T-helper 1 cell (primary cell): ENCODE data around the gene ZFP30.
"Not testable (repeated sequence)": the region's sequence is repeated elsewhere in the genome, so short reads cannot be mapped to it uniquely, and the experiment has no call there.

Experiments used
- DNase-seq, 5 donors: peaks; one replicate each; pipeline ENCODE4 v3.0.0-alpha.2; 2012 to 2020
- total RNA-seq, 4 donors: gene quantifications; one replicate each; lab custom pipeline; 2026; lab: John Stamatoyannopoulos, UW

Gene ZFP30
- 5.1 to 10.8 (median 8.3) reads per million in 4 donors for total RNA-seq

GRCh38 chr19:37655301-37655688 lies at the start of gene ZFP30:
Gene ZFP30, minus strand, starts transcription at chr19:37655465. Its CDS starts 7,643 bp downstream, at chr19:37647822.
- DNase-seq, result peak; percentile 50 to 81 (median 65)

- no peak for DNase-seq
Observed at GRCh38 chr19:37699057-37699456, 43.8 kb upstream of the ZFP30 start.

DNA sequence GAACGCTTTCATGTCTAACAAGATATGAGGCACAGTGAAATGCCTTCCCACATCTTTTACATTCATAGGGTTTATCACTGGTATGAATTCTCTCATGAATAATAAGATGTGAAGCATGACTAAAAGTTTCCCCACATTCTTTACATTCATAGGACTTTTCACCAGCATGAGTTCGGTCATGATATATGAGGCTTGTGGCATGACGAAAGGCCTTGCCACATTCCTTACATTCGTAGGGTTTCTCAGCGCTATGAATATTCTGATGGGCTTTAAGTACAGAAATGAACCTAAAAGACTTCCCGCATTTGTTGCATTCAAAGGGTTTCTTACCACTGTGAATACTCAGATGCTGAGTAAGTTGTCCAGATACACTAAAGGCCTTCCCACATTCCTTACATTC lies 43.0 kb upstream of the ZFP30 start:
- no peak for DNase-seq

DNA sequence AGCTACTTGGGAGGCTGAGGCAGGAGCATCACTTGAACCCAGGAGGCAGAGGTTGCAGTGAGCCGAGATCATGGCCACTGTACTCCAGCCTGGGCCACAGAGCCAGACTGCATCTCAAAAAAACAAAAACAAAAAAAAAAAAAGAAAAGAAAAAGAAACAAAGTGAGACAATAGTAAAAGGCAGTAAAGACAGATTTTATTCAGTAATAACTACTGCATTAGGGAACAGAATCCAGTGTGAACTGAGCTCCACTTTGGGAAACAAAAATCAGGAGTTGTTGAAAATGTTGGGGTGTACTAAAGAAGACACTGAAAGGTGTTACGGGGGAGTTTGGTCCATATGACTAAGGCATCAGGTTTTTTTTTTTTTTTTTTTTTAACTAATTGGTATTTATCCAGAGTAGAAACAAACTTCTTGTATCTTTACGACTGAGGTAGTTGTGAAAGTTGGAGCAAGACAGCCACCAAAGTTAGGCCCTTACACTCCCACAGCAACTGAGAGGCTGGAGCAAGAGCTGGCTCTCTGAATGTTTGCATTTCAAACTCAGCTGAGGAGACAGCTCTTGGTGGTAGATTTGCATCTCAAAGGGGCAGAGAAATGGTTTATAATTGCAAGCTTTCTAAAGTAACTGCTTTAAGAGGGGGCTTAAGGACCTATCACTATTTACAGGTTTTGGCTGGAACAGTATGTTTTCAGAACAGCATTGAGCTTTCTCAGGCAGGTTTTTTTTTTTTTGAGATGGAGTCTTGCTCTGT lies 40.1 kb upstream of the ZFP30 start:
- DNase-seq, result no peak

DNA sequence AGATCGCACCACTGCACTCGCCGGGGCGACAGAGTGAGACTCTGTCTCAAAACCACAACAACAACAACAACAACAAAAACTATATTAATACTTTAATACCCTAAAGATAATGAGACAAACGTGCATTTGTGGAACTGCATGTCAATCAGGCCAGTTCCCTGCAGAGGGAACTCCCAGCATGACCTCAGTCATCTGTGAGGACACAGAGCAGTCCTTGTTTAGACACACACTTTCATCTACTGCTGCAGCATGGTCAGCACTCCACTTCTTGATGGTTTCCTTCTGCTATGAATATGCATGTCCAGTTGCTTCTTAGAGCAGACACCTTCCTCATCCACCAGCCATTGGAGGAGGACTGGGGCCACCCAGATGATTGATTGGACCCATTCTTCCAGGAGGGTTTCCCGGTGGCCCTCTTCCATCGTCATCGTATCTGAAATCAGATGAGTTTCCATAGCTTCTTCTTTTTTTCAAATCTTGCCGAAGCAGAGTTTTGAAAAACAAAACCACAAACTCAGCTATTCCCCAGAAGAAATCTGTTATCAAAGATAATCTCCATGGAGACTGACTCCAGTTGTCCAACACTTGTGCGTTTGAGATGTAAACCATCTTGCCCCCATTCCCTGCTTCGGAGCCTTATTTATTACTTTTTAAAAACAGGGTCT lies 37.8 kb upstream of the ZFP30 start:
- no peak for DNase-seq

GRCh38 chr19:37691881-37692504 lies 36.7 kb upstream of the ZFP30 start:
- DNase-seq, result peak; percentile 33 to 71 (median 62)

GRCh38 chr19:37683520-37683919 lies 28.3 kb upstream of the ZFP30 start:
- DNase-seq, result no peak

GRCh38 chr19:37669450-37669914 lies 14.2 kb upstream of the ZFP30 start:
- no peak for DNase-seq

DNA sequence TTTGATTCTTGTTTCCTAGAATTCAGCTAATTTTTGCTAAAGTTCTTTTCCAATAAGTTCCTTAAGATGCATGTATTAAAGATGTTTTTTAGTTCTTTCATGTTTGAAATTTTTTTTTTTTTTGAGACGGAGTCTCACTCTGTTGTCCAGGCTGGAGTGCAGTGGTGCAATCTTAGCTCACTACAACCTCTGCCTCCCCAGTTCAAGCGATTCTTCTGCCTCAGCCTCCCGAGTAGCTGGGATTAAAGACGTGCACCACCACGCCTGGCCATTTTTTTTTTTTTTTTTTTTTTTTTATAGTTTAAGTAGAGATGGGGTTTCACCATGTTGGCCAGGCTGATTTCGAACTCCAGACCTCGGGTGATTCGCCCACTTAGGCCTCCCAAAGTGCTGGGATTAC lies 1.9 kb upstream of the ZFP30 start:
- not testable (repeated sequence) for DNase-seq

- DNase-seq, result peak; percentile 63 to 80 (median 78)
Observed at GRCh38 chr19:37655689-37656371, 565 bp upstream of the ZFP30 start.

DNA sequence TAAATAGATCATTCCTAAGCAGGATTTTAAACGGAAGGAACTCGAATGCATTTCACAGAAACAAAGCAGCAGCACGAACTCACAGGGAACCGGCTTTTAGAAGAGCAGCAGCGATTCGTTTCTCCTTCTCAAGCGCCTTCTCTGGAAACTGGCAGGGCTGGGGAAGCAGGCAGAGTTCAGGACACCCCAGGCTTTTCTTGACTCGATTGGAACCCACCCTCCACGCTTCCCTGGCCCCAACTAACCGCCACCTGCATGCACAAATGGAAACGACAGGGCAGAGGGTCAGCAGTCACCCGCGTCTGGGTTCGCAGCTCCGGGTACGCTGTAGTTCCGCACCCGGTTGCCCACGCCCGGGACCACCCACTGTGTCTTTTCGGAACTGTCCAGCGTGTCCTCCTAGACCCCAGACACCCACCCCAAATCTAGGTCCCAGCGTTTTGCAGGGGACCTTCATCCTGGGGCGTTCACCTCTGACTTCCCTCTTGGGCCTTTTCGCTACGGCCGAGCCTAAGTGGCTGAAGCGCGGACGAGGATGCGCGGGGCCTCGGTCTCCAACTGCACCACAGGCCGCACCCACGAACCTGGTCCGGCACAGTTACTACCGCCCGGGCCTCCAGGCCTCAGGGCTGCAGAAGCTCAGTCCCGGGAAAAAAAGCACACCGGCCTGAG lies 500 bp downstream of the ZFP30 start:
- DNase-seq, result peak in 3 of 5 donors; percentile 1 to 37 (median 7)

DNA sequence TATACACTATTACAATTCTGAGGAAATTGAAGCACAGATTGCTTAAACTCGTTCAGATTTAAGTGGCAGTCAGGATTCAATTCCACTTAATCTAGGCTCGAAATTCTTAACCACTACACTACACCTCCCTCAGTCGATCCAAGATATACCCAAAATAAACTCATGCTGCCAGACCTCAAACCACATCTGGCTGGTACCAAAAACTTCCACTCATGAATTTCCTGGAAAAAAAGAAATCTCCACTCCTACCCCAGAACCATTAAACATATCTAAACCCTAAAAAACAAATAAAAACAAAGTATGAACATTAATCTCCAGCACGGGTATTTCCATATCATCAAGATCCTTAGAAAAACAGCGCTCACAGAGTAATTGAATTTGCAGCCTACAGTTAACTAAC lies 1.1 kb downstream of the ZFP30 start:
- no peak for DNase-seq

GRCh38 chr19:37635076-37636056 lies 19.9 kb downstream of the ZFP30 start:
- DNase-seq, result no peak

GRCh38 chr19:37594982-37595382 lies 60.3 kb downstream of the ZFP30 start:
- DNase-seq, result peak; percentile 33 to 61 (median 50)

GRCh38 chr19:37594304-37594981 lies 60.8 kb downstream of the ZFP30 start, which contains the start of the genes ZNF540 and ZNF571:
Gene ZNF540, plus strand, starts transcription at chr19:37594876. Its CDS starts 3,572 bp downstream, at chr19:37598448.
Gene ZNF571, minus strand, starts transcription at chr19:37594792. Its CDS starts 8,116 bp downstream, at chr19:37586676.
- peak; percentile 79 to 91 (median 84) for DNase-seq

- DNase-seq, result no peak
Observed at GRCh38 chr19:37593996-37594303, 61.3 kb downstream of the ZFP30 start.

DNA sequence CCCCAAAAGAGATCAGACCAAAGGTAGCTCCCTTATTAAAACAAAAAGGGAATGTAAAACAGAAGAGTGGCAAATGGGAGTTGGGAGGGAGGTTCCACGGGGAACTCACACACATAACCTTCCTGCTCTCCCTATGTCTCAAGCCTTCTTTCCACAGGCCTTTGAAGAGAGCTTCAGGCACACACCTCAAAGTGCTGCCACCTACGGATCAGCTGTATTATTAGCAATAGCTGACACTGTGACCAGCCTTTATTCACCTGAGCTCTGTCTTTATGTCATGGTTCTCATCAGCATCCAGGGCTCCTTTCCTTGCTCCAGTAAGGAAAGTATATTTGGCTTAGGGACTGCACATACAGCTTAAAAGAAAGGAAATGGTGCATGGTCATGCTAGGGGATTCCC lies 71.9 kb downstream of the ZFP30 start:
- DNase-seq, result no peak

GRCh38 chr19:37572203-37572602 lies 83.1 kb downstream of the ZFP30 start:
- DNase-seq, result no peak

DNA sequence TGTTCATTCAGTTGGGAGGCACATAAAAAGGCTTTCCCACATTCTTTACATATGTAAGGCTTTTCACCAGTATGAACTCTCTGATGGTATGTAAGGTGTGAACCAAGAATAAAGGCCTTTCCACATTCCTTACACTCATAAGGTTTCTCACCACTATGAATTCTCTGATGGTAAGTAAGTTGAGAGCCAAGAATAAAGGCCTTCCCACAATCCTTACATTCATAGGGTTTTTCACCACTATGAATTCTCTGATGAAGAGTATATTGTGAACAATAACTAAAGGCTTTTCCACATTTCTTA lies 89.9 kb downstream of the ZFP30 start:
- no peak for DNase-seq

- no peak for DNase-seq
Observed at GRCh38 chr19:37564624-37565369, 90.5 kb downstream of the ZFP30 start.
